Astrocyte (in vitro differentiated cells and primary cell): ENCODE measurements around the gene EHD1. TPM values are rescaled to one million over a fixed set of nuclear protein-coding genes. Genes with fewer than 3 reads are reported as not detected.
A peak's percentile ranks its signal among the peaks of the same experiment; 100 is the strongest.

Experiments used
- DNase-seq: peaks from one replicate; pipeline ENCODE4 v3.0.0-alpha.2; 2010; ENCODE audit warnings: low read depth
- FAIRE-seq: peaks from 2 replicates; lab custom pipeline; 2011; peaks lifted over from hg19 to GRCh38; lab: Jason Lieb, UNC
- H2AFZ ChIP-seq: 2 replicates; pipeline ENCODE4 v1.6.0; 2012; ENCODE audit warnings: low read depth, low read length, inconsistent platforms
- H3K27ac ChIP-seq: 2 replicates; pipeline ENCODE4 v1.5.1; 2011; ENCODE audit warnings: low read depth, low read length, inconsistent platforms
- H3K27me3 ChIP-seq: 2 replicates; pipeline ENCODE4 v1.6.0; 2011; ENCODE audit warnings: low read length, inconsistent platforms; ENCODE audit not compliant: insufficient read depth
- H3K36me3 ChIP-seq: 2 replicates; pipeline ENCODE4 v1.5.1; 2011; ENCODE audit warnings: low read length, inconsistent platforms; ENCODE audit not compliant: insufficient read depth
- H3K4me1 ChIP-seq: 2 replicates; pipeline ENCODE4 v1.5.1; 2011; ENCODE audit warnings: low read length, inconsistent platforms; ENCODE audit not compliant: insufficient read depth
- H3K4me2 ChIP-seq: 2 replicates; pipeline ENCODE4 v1.6.0; 2012; ENCODE audit warnings: low read length, inconsistent platforms
- H3K4me3 ChIP-seq: 2 replicates; pipeline ENCODE4 v1.5.1; 2011; ENCODE audit warnings: low read depth, mild to moderate bottlenecking, low read length, inconsistent platforms; ENCODE audit not compliant: insufficient read depth
- H3K79me2 ChIP-seq: 2 replicates; pipeline ENCODE4 v1.6.0; 2012; ENCODE audit warnings: mild to moderate bottlenecking, low read length, inconsistent platforms; ENCODE audit not compliant: insufficient read depth
- H3K9ac ChIP-seq: 2 replicates; pipeline ENCODE4 v1.6.0; 2012; ENCODE audit warnings: mild to moderate bottlenecking, low read length, inconsistent platforms
- H3K9me3 ChIP-seq: 2 replicates; pipeline ENCODE4 v1.5.1; 2012; ENCODE audit warnings: low read depth, mild to moderate bottlenecking, low read length, inconsistent platforms; ENCODE audit not compliant: insufficient read depth
- H4K20me1 ChIP-seq: 2 replicates; pipeline ENCODE4 v1.6.0; 2012; ENCODE audit warnings: low read length, inconsistent platforms; ENCODE audit not compliant: insufficient read depth
- H3K27ac Mint-ChIP-seq: one replicate; pipeline ENCODE4 v1.8.0; 2021; ENCODE audit warnings: mild to moderate bottlenecking, mixed read lengths; ENCODE audit not compliant: unreplicated experiment
- H3K27me3 Mint-ChIP-seq: one replicate; pipeline ENCODE4 v1.8.0; 2021; ENCODE audit warnings: low read depth, mixed read lengths; ENCODE audit not compliant: unreplicated experiment
- H3K36me3 Mint-ChIP-seq: one replicate; pipeline ENCODE4 v1.8.0; 2021; ENCODE audit warnings: low read depth, mixed read lengths; ENCODE audit not compliant: unreplicated experiment
- H3K4me1 Mint-ChIP-seq: one replicate; pipeline ENCODE4 v1.8.0; 2021; ENCODE audit warnings: low read depth, mixed read lengths; ENCODE audit not compliant: unreplicated experiment
- H3K4me3 Mint-ChIP-seq: one replicate; pipeline ENCODE4 v1.8.0; 2021; ENCODE audit warnings: mild to moderate bottlenecking, moderate library complexity, mixed read lengths; ENCODE audit not compliant: unreplicated experiment
- H3K9me3 Mint-ChIP-seq: one replicate; pipeline ENCODE4 v1.8.0; 2021; ENCODE audit warnings: mild to moderate bottlenecking, mixed read lengths; ENCODE audit not compliant: unreplicated experiment
- EZH2 ChIP-seq: IDR thresholded peaks from 2 replicates; pipeline ENCODE4 v1.6.1; 2012; ENCODE audit warnings: mild to moderate bottlenecking, low read length, inconsistent platforms; ENCODE audit not compliant: insufficient read depth
- total RNA-seq: library from RNA; stranded (reverse); gene quantifications from 2 replicates; pipeline ENCODE4 v1.2.1, GENCODE V29; 2021
- TF ChIP-seq, protein P1 (sequence below): IDR thresholded peaks from 2 replicates; pipeline ENCODE4 v1.5.1; 2011; ENCODE audit warnings: low read depth, mild to moderate bottlenecking, inconsistent platforms, low read length, moderate library complexity; ENCODE audit not compliant: insufficient read depth

The EHD1 gene
- total RNA-seq, 1 donor from 2014 or later: 201 TPM

DNA sequence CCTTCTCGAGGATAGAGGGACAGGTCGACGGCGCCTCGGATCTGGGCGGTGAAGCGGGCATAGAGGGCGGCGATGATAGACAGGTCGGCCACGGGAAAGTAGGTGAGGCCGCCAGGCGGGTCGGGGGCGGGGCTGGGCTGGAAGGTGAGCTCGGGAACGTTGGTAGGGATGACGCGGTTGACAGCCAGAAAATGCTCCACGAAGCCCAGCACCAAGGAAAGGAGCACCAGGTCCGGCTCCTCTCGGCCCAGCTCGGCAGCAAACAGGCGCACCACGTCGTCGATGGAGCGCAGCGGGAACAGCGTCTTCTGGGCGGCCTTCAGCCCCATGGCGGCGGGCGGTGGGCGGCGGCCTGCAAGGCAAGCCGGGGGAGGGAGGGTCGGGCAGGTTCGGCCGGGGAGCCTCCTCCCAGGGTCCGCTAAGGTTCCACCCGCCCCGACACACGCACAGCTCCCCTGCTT is 68.6 kb downstream of the EHD1 start:
- no peaks in the 10 kb centered on the region for H3K27me3 Mint-ChIP-seq
- FAIRE-seq (no peak), DNase-seq (no peak)
- H3K27me3 ChIP-seq: no peaks in the 10 kb centered on the region
- no peak for TF ChIP-seq EZH2
- TF ChIP-seq, protein P1, sequence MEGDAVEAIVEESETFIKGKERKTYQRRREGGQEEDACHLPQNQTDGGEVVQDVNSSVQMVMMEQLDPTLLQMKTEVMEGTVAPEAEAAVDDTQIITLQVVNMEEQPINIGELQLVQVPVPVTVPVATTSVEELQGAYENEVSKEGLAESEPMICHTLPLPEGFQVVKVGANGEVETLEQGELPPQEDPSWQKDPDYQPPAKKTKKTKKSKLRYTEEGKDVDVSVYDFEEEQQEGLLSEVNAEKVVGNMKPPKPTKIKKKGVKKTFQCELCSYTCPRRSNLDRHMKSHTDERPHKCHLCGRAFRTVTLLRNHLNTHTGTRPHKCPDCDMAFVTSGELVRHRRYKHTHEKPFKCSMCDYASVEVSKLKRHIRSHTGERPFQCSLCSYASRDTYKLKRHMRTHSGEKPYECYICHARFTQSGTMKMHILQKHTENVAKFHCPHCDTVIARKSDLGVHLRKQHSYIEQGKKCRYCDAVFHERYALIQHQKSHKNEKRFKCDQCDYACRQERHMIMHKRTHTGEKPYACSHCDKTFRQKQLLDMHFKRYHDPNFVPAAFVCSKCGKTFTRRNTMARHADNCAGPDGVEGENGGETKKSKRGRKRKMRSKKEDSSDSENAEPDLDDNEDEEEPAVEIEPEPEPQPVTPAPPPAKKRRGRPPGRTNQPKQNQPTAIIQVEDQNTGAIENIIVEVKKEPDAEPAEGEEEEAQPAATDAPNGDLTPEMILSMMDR: no peak
- H3K4me2 ChIP-seq: peak overlapping the region; percentile 96
- no peak overlapping the region for H3K27ac ChIP-seq
- peaks cover 2% of the 10 kb centered on the region for H3K36me3 ChIP-seq
- H3K79me2 ChIP-seq: peaks cover 17% of the 10 kb centered on the region
- peak overlapping the region; percentile 72 for H3K27ac Mint-ChIP-seq
- no peaks in the 10 kb centered on the region for H3K9me3 ChIP-seq
- H3K9ac ChIP-seq: peak overlapping the region; percentile 91
- H2AFZ ChIP-seq: peak overlapping the region; percentile 88
- H3K4me1 ChIP-seq: peaks cover 8% of the 10 kb centered on the region
- H3K36me3 Mint-ChIP-seq: peaks cover 4% of the 10 kb centered on the region
- H3K4me3 Mint-ChIP-seq: peak overlapping the region; percentile 93
- H3K4me3 ChIP-seq: peak overlapping the region; percentile 82
- peaks cover 4% of the 10 kb centered on the region for H3K4me1 Mint-ChIP-seq
- peaks cover 13% of the 10 kb centered on the region for H4K20me1 ChIP-seq
- H3K9me3 Mint-ChIP-seq: no peaks in the 10 kb centered on the region

DNA sequence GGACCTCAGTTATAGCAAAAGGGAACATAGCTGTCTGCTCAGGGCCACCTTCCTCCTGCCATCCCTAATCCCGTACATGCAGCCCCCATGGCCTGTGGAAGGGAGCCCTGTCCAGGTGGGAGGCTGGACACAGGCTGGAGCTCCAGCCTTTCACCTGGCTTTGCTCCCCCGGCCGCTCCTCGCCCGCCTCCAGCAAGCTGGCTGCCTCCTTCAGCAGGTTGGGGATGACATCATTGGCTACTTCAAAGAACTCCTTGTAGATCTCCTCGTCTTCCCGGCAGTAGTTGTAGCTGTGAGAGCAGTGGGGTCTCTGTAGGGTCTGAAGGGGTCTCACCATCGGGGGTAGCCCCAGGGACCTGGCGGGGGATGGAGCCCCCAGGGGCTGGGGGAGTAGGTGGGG is 72.9 kb downstream of the EHD1 start:
- no peaks in the 10 kb centered on the region for H3K9me3 Mint-ChIP-seq
- H4K20me1 ChIP-seq: peaks cover 18% of the 10 kb centered on the region
- H3K27ac Mint-ChIP-seq: no peak overlapping the region

More for the DNA sequence above, 72.9 kb downstream of the EHD1 start:
- Histone ChIP-seq H3K36me3 (peaks cover 2% of the 10 kb centered on the region), H3K9ac (no peak overlapping the region), H3K79me2 (peaks cover 17% of the 10 kb centered on the region), H3K4me1 (peaks cover 17% of the 10 kb centered on the region), H3K9me3 (no peaks in the 10 kb centered on the region), H3K4me3 (no peak overlapping the region), H2AFZ (no peak overlapping the region), H3K27ac (no peak overlapping the region), H3K27me3 (no peaks in the 10 kb centered on the region), H3K4me2 (no peak overlapping the region)
- no peak for DNase-seq
- no peak for TF ChIP-seq EZH2
- TF ChIP-seq, protein P1: no peak
- Mint-ChIP-seq H3K4me3 (no peak overlapping the region), H3K27me3 (no peaks in the 10 kb centered on the region), H3K36me3 (peaks cover 4% of the 10 kb centered on the region), H3K4me1 (peaks cover 6% of the 10 kb centered on the region)
- FAIRE-seq: no peak
